Inflammatory macrophage treated with lipopolysaccharide for 4 hours (primary cell): ENCODE data around the gene FHL1.

Source experiments
- DNase-seq: peaks from one replicate; pipeline ENCODE4 v3.0.0-alpha.2; 2020

FHL1 gene

DNA sequence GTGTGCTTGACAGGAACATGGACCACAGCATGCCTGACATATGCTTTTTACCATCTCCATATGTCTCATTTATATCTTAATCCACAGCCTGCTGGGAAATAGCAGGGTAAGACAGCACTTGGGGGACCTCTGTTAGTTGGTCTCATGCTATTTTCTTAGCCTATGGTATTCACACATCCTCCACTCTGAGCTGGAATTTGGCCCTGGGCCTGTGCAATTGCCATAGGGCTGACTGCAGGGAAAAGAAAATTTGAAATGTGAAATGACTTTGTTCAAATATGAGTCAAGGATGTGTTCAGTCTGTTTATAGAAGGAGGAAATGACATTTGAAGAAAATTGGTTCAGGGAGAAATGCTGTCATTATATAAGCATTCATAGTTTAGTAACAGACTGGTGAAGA lies 113.4 kb downstream of the FHL1 start:
- no peak for DNase-seq
